ENCODE measurements around the gene LZTR1.

Gene LZTR1

DNA sequence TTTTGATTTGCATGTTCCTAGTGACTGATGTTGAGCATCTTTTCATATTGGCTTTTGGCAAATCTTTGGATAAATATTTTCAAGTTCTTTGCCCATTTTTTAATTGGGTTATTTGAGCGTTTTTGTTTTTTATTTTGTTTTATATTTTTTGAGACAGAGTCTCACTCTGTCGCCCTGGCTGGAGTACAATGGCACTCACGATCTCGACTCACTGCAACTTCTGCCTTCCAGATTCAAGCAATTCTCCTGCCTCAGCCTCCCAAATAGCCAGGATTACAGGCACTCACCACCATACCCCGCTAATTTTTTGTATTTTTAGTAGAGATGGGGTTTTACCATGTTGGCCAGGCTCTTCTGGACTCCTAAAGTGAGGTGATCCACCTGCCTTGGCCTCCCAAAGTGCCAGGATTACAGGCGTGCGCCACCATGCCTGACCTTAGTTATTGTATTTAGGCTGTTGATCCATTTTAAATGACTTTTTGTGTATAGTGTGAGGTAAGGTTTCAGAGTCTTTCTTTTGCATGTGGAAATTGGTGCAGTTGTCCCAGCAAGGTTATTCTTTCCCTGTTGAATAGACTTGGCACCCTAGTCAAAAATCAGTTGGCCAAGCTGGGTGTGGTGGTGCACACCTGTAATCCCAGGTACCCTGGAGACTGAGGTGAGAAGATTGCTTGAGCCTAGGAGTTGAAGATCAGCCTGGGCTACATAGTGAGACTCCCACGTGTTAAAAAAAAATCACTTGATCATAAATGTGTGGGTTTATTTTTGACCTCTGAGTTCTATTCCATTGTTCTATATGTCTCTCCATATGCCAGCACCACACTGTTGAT lies 38.8 kb upstream of the LZTR1 start:
- H3K4me3 ChIP-seq (ENCODE audit: low read length, poor library complexity, severe bottlenecking) = no peak overlapping the region
- no peaks in the 10 kb centered on the region for H3K27me3 ChIP-seq (ENCODE audit: insufficient read depth, low read length, poor library complexity, severe bottlenecking)
- H2AFZ ChIP-seq (ENCODE audit: low read length) = no peak overlapping the region
- peaks cover 88% of the 10 kb centered on the region for H4K20me1 ChIP-seq (ENCODE audit: insufficient read depth, low read length, poor library complexity, severe bottlenecking)
- peaks cover 7% of the 10 kb centered on the region for H3K4me1 ChIP-seq (ENCODE audit: insufficient read depth, low read length, poor library complexity, severe bottlenecking)
- H3K9me3 ChIP-seq (ENCODE audit: insufficient read depth, low read depth, low read length) = no peaks in the 10 kb centered on the region
- H3K36me3 ChIP-seq (ENCODE audit: insufficient read depth, low read length) = peaks cover 70% of the 10 kb centered on the region; the same call in 1 of the 2 replicates
- no peak overlapping the region for H3K9ac ChIP-seq (ENCODE audit: low read depth, low read length, poor library complexity, severe bottlenecking)
- no peaks in the 10 kb centered on the region for H3F3A ChIP-seq (ENCODE audit: low read depth)
- H3K9me2 ChIP-seq (replicated peaks; ENCODE audit: low read depth, low read length) = no peaks in the 10 kb centered on the region
- no peak for TF ChIP-seq EZH2phosphoT487 (IDR thresholded peaks at IDR 0.05; ENCODE audit: borderline replicate concordance)
- TF ChIP-seq, protein P1, sequence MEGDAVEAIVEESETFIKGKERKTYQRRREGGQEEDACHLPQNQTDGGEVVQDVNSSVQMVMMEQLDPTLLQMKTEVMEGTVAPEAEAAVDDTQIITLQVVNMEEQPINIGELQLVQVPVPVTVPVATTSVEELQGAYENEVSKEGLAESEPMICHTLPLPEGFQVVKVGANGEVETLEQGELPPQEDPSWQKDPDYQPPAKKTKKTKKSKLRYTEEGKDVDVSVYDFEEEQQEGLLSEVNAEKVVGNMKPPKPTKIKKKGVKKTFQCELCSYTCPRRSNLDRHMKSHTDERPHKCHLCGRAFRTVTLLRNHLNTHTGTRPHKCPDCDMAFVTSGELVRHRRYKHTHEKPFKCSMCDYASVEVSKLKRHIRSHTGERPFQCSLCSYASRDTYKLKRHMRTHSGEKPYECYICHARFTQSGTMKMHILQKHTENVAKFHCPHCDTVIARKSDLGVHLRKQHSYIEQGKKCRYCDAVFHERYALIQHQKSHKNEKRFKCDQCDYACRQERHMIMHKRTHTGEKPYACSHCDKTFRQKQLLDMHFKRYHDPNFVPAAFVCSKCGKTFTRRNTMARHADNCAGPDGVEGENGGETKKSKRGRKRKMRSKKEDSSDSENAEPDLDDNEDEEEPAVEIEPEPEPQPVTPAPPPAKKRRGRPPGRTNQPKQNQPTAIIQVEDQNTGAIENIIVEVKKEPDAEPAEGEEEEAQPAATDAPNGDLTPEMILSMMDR (conservative IDR thresholded peaks at IDR 0.05; ENCODE audit: low read length) = no peak
- H3K4me2 ChIP-seq (ENCODE audit: low read depth, low read length, poor library complexity, severe bottlenecking) = no peak overlapping the region
- peaks cover 98% of the 10 kb centered on the region for H3K79me2 ChIP-seq (ENCODE audit: insufficient read depth, low read length)

DNA sequence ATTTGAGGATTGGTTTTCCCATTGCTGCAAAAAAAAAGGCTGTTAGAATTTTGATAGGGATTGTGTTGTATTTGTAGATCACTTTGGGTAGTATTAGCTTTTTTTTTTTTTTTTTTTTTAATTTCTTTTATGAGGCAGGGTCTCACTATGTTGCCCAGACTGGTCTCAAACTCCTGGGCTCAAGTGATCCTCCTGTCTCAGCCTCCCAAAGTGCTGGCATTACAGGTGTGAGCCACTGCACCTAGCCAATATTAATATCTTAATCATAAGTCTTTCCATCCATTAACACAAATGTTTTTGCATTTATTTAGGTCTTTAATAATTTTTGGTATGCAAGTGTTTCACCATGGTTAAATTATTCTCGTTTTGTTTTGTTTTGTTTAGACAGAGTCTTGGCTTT lies 38.1 kb upstream of the LZTR1 start:
- H3K4me1 ChIP-seq (ENCODE audit: insufficient read depth, low read length, poor library complexity, severe bottlenecking) = peaks cover 7% of the 10 kb centered on the region
- no peaks in the 10 kb centered on the region for H3K9me2 ChIP-seq (replicated peaks; ENCODE audit: low read depth, low read length)
- peaks cover 98% of the 10 kb centered on the region for H3K79me2 ChIP-seq (ENCODE audit: insufficient read depth, low read length)
- H3K9me3 ChIP-seq (ENCODE audit: insufficient read depth, low read depth, low read length) = no peaks in the 10 kb centered on the region
- H4K20me1 ChIP-seq (ENCODE audit: insufficient read depth, low read length, poor library complexity, severe bottlenecking) = peaks cover 88% of the 10 kb centered on the region
- H3K36me3 ChIP-seq (ENCODE audit: insufficient read depth, low read length) = peaks cover 72% of the 10 kb centered on the region; the same call in 1 of the 2 replicates
- no peak overlapping the region for H3K4me2 ChIP-seq (ENCODE audit: low read depth, low read length, poor library complexity, severe bottlenecking)
- no peaks in the 10 kb centered on the region for H3F3A ChIP-seq (ENCODE audit: low read depth)
- no peaks in the 10 kb centered on the region for H3K27me3 ChIP-seq (ENCODE audit: insufficient read depth, low read length, poor library complexity, severe bottlenecking)
- TF ChIP-seq EZH2phosphoT487 (IDR thresholded peaks at IDR 0.05; ENCODE audit: borderline replicate concordance) = no peak
- TF ChIP-seq, protein P1 (conservative IDR thresholded peaks at IDR 0.05; ENCODE audit: low read length) = no peak
- H3K4me3 ChIP-seq (ENCODE audit: low read length, poor library complexity, severe bottlenecking) = no peak overlapping the region
- H3K9ac ChIP-seq (ENCODE audit: low read depth, low read length, poor library complexity, severe bottlenecking) = no peak overlapping the region
- no peak overlapping the region for H2AFZ ChIP-seq (ENCODE audit: low read length)

DNA sequence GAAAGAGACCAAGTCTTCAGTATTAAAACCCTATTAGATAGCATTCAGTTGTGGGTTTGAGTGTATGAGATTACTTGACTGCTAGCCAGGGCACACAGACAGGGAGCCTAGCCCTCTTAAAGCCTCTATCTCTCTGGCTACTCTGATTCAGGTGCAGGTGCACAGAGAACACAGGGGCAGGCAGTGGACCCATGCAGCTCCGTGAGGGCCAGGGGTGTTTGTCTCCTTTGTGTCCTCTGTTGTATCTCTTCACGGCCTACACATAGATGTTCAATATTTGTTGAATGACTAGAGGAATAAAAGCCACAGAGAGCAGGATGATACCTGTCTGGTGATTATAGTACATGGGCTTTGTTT lies 36.5 kb upstream of the LZTR1 start:
- Histone ChIP-seq H3K79me2 (ENCODE audit: insufficient read depth, low read length) (peaks cover 98% of the 10 kb centered on the region), H3K4me1 (ENCODE audit: insufficient read depth, low read length, poor library complexity, severe bottlenecking) (peaks cover 7% of the 10 kb centered on the region), H3K9me3 (ENCODE audit: insufficient read depth, low read depth, low read length) (no peaks in the 10 kb centered on the region), H2AFZ (ENCODE audit: low read length) (no peak overlapping the region), H3K27me3 (ENCODE audit: insufficient read depth, low read length, poor library complexity, severe bottlenecking) (no peaks in the 10 kb centered on the region), H3K4me3 (ENCODE audit: low read length, poor library complexity, severe bottlenecking) (no peak overlapping the region), H4K20me1 (ENCODE audit: insufficient read depth, low read length, poor library complexity, severe bottlenecking) (peaks cover 90% of the 10 kb centered on the region), H3K9ac (ENCODE audit: low read depth, low read length, poor library complexity, severe bottlenecking) (no peak overlapping the region), H3K36me3 (ENCODE audit: insufficient read depth, low read length) (peaks cover 80% of the 10 kb centered on the region), H3K4me2 (ENCODE audit: low read depth, low read length, poor library complexity, severe bottlenecking) (no peak overlapping the region), H3F3A (ENCODE audit: low read depth) (no peaks in the 10 kb centered on the region), H3K9me2 (replicated peaks; ENCODE audit: low read depth, low read length) (no peaks in the 10 kb centered on the region)
- TF ChIP-seq, protein P1 (conservative IDR thresholded peaks at IDR 0.05; ENCODE audit: low read length) = no peak
- TF ChIP-seq EZH2phosphoT487 (IDR thresholded peaks at IDR 0.05; ENCODE audit: borderline replicate concordance) = no peak
